ENCODE results near the gene HRH1.

- TF ChIP-seq CTCF (optimal IDR thresholded peaks at IDR 0.05 in 1 of 3, IDR thresholded peaks at IDR 0.05 in 1 of 3, conservative IDR thresholded peaks at IDR 0.05 in 1 of 3; ENCODE audit: extremely low read depth in 1 of 3, insufficient read depth in 2 of 3, low read length in 3 of 3) (no peak), EZH2 (IDR thresholded peaks at IDR 0.05; ENCODE audit: low read length) (no peak)
Measured at GRCh38 chr3:11214451-11214978, 60.2 kb downstream of the HRH1 start.

Measured in keratinocyte (primary cell).